MCF 10A (cell line): ENCODE measurements around the gene TFDP1. TPM values are rescaled to one million over a fixed set of nuclear protein-coding genes. Genes with fewer than 3 reads are reported as not detected.

Source experiments
- BruUV-seq: library from RNA; stranded (reverse); fragments of 400-500 nt; replicated peaks from 2 replicates; lab custom pipeline; 2021; lab: Mats Ljungman, UMichigan
- CTCF ChIA-PET: fragments of 300-600 bp; sonication (Branson Sonifier 250); formaldehyde crosslinking; extraction: SDS; loops from one replicate; lab custom pipeline; 2021; ENCODE audit warnings: antibody characterized with exemption, inconsistent platforms; lab: Yijun Ruan, JAX
- POLR2A ChIA-PET: fragments of 300-600, 350-650 bp; sonication (Branson Sonifier 250); formaldehyde crosslinking; extraction: SDS; loops from one replicate; lab custom pipeline; 2020; ENCODE audit warnings: antibody characterized with exemption, inconsistent platforms; lab: Yijun Ruan, JAX
- DNase-seq: peaks from one replicate; pipeline ENCODE4 v3.0.0-alpha.2; 2018; ENCODE audit not compliant: unreplicated experiment
- H3K27ac Mint-ChIP-seq: one replicate; pipeline ENCODE4 v1.8.0; 2022; ENCODE audit warnings: mild to moderate bottlenecking, low read depth, mixed read lengths; ENCODE audit not compliant: unreplicated experiment
- H3K27me3 Mint-ChIP-seq: one replicate; pipeline ENCODE4 v1.8.0; 2022; ENCODE audit warnings: mixed read lengths; ENCODE audit not compliant: insufficient read depth, unreplicated experiment
- H3K36me3 Mint-ChIP-seq: one replicate; pipeline ENCODE4 v1.8.0; 2022; ENCODE audit warnings: mild to moderate bottlenecking, moderate library complexity, mixed read lengths; ENCODE audit not compliant: insufficient read depth, unreplicated experiment
- H3K4me1 Mint-ChIP-seq: one replicate; pipeline ENCODE4 v1.8.0; 2022; ENCODE audit warnings: mixed read lengths; ENCODE audit not compliant: insufficient read depth, unreplicated experiment
- H3K4me3 Mint-ChIP-seq: one replicate; pipeline ENCODE4 v1.8.0; 2022; ENCODE audit warnings: mild to moderate bottlenecking, moderate library complexity, mixed read lengths; ENCODE audit not compliant: unreplicated experiment
- H3K9me3 Mint-ChIP-seq: one replicate; pipeline ENCODE4 v1.8.0; 2022; ENCODE audit warnings: mixed read lengths; ENCODE audit not compliant: unreplicated experiment
- intact Hi-C: fragments of 100-400 bp; cut with micrococcal nuclease; formaldehyde crosslinking; loops from 2 replicates; pipeline ENCODE4 v1.14.1; 2022
- total RNA-seq: library from RNA; stranded (reverse); gene quantifications from 2 replicates; pipeline ENCODE4 v1.2.3, GENCODE V29; 2022
- TF ChIP-seq, protein P1 (sequence below): fragments of 200-600 bp; IDR thresholded peaks from one replicate; pipeline ENCODE4 v1.8.0; 2022; ENCODE audit warnings: antibody characterized with exemption, mild to moderate bottlenecking; ENCODE audit not compliant: unreplicated experiment

Gene TFDP1
- total RNA-seq, 1 experiment from 2014 or later, result 100 TPM

DNA sequence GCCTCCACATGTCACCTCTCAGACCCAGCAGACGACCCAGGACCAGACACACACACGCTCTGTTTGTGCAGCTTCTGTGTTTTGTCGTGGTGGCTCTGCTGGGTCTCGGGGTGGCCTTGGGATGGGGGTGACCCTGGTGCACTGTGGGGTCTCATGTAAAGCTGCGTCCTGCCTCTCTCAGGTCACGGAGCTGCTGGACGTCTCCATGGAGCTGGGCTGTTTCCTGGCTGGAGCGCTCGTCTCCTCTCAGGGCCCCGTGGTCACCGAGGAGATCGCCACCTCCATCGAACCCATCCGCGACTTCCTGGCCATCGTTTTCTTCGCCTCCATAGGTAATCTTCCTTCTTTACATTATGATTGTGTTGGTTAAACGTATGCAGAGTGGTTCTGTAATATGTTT, 45.4 kb upstream of the TFDP1 start:
- CTCF ChIA-PET, result no interaction called here
- no peak overlapping the region for H3K4me3 Mint-ChIP-seq
- H3K36me3 Mint-ChIP-seq, result peaks cover 42% of the 10 kb centered on the region
- no peaks in the 10 kb centered on the region for H3K9me3 Mint-ChIP-seq
- H3K27me3 Mint-ChIP-seq, result no peaks in the 10 kb centered on the region
- no peak for DNase-seq
- intact Hi-C loops, result no loop called here
- no peak overlapping the region for H3K27ac Mint-ChIP-seq
- POLR2A ChIA-PET, result no interaction called here
- TF ChIP-seq, protein P1, sequence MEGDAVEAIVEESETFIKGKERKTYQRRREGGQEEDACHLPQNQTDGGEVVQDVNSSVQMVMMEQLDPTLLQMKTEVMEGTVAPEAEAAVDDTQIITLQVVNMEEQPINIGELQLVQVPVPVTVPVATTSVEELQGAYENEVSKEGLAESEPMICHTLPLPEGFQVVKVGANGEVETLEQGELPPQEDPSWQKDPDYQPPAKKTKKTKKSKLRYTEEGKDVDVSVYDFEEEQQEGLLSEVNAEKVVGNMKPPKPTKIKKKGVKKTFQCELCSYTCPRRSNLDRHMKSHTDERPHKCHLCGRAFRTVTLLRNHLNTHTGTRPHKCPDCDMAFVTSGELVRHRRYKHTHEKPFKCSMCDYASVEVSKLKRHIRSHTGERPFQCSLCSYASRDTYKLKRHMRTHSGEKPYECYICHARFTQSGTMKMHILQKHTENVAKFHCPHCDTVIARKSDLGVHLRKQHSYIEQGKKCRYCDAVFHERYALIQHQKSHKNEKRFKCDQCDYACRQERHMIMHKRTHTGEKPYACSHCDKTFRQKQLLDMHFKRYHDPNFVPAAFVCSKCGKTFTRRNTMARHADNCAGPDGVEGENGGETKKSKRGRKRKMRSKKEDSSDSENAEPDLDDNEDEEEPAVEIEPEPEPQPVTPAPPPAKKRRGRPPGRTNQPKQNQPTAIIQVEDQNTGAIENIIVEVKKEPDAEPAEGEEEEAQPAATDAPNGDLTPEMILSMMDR, result no peak
- no peaks in the 10 kb centered on the region for H3K4me1 Mint-ChIP-seq
- BruUV-seq, result no TSS peak

DNA sequence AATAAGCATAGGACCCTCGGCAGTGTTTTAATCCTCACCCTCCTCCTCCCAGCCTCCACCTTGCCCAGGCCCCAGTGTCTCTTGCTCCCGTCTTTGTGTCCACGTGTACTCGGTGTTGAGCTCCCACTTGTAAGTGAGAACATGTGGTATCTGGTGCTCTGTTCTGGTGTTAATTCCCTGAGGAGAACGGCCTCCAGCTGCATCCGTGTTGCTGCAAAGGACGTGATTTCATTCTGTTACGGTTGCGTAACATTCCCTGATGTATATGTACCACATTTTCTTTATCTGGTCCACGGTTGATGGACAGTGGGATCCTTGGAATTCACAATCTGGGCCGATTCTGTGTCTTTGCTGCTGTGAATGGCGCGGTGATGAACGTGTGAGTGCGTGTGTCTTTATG, 44.7 kb upstream of the TFDP1 start:
- TF ChIP-seq, protein P1, result no peak
- Mint-ChIP-seq H3K36me3 (peaks cover 36% of the 10 kb centered on the region), H3K27ac (no peak overlapping the region), H3K4me1 (no peaks in the 10 kb centered on the region), H3K9me3 (no peaks in the 10 kb centered on the region), H3K27me3 (no peaks in the 10 kb centered on the region), H3K4me3 (no peak overlapping the region)
- BruUV-seq, result no TSS peak
- intact Hi-C loops, result no loop called here
- no peak for DNase-seq
- ChIA-PET POLR2A (no interaction called here), CTCF (no interaction called here)

DNA sequence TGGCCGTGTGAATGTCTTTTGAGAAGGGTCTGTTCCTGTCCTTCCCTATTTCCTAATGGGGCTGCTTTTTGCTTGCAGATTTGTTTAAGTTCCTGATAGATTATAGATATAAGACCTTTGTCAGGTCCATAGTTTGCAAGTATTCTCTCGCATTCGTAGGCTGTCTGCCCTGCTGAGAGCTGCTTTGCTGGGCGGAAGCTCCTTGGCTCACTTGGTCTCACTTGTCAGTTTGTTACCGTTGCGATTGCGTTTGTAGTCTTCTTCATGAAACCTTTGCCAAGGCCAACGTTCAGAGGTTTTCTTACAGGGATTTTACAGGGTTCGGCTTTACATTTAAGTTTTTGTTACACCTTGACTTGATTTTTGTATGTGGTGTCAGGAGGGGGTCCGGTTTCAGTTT, 44.0 kb upstream of the TFDP1 start:
- intact Hi-C loops, result no loop called here
- H3K27ac Mint-ChIP-seq, result no peak overlapping the region
- H3K27me3 Mint-ChIP-seq, result no peaks in the 10 kb centered on the region
- no TSS peak for BruUV-seq
- DNase-seq, result no peak
- H3K4me3 Mint-ChIP-seq, result no peak overlapping the region
- no peaks in the 10 kb centered on the region for H3K9me3 Mint-ChIP-seq
- POLR2A ChIA-PET, result interaction anchor here (0.6 to 0.8 kb wide), 3 partner anchors 11 to 76 kb away, joined by 3 read pairs; no protein-coding TSS in a partner anchor
- H3K36me3 Mint-ChIP-seq, result peaks cover 42% of the 10 kb centered on the region
- peaks cover 2% of the 10 kb centered on the region for H3K4me1 Mint-ChIP-seq
- CTCF ChIA-PET, result no interaction called here
- TF ChIP-seq, protein P1, result no peak

DNA sequence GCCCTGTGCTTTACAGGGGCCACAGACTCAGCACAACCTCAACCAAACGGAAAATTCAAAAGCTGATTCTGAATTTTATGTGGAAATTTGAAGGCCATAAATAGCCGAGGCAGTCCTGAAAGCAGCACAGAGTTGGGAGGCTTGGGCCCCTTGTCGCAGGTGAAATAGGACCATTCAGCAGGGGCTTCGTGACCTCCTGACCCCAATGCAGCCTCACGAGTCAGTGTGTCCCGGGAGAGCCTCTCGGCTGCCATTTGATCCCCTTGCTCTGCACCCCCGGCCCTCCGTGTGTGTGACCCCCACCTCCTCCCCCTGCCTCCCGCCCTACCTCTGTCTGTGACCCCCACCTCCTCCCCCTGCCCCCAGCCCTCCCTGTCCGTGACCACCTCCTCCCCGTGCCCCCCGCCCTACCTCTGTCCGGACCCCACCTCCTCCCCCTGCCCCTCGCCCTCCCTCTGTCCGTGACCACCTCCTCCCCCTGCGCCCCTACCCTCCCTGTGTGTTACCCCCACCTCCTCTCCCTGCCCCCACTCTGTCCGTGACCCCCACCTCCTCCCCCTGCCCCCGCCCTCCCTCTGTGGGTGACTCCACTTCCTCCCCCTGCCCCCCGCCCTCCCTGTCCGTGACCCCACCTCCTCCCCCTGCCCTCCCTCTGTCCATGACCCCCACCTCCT, 41.7 kb upstream of the TFDP1 start:
- Mint-ChIP-seq H3K4me1 (peaks cover 6% of the 10 kb centered on the region), H3K27me3 (no peaks in the 10 kb centered on the region), H3K9me3 (no peaks in the 10 kb centered on the region), H3K36me3 (peaks cover 41% of the 10 kb centered on the region), H3K4me3 (no peak overlapping the region), H3K27ac (no peak overlapping the region)
- POLR2A ChIA-PET, result no interaction called here
- no peak for DNase-seq
- no TSS peak for BruUV-seq
- TF ChIP-seq, protein P1, result no peak
- CTCF ChIA-PET, result no interaction called here
- intact Hi-C loops, result no loop called here
